ENCODE data around the gene NCOA7. TPM values are rescaled to one million over a fixed set of nuclear protein-coding genes. Genes with fewer than 3 reads are reported as not detected.

NCOA7 gene
- total RNA-seq, 6 experiments from 2014 or later = 27.1 to 29.3 (median 28.6) TPM

GRCh38 chr6:125781314-125781868 is 9.4 kb upstream of the NCOA7 start:
- peak; percentile 9 for DNase-seq
- Mint-ChIP-seq H3K4me1 (ENCODE audit: low read depth) (peaks cover 11% of the 10 kb centered on the region), H3K27me3 (ENCODE audit: insufficient read depth) (peaks cover 4% of the 10 kb centered on the region), H3K27ac (no peak overlapping the region), H3K9me3 (no peaks in the 10 kb centered on the region), H3K4me3 (no peak overlapping the region), H3K36me3 (ENCODE audit: low read depth) (no peaks in the 10 kb centered on the region)
- peak; percentile 18; the same call in 1 of the 2 replicates for TF ChIP-seq CTCF (IDR thresholded peaks at IDR 0.05)

GRCh38 chr6:125784365-125784764 is 6.4 kb upstream of the NCOA7 start:
- Mint-ChIP-seq H3K9me3 (no peaks in the 10 kb centered on the region), H3K27ac (peak overlapping the region; percentile 62), H3K36me3 (ENCODE audit: low read depth) (no peaks in the 10 kb centered on the region), H3K4me3 (no peak overlapping the region), H3K4me1 (ENCODE audit: low read depth) (peaks cover 15% of the 10 kb centered on the region), H3K27me3 (ENCODE audit: insufficient read depth) (no peaks in the 10 kb centered on the region; the same call in 1 of the 2 replicates)
- DNase-seq = peak; percentile 17
- no peak for TF ChIP-seq CTCF (IDR thresholded peaks at IDR 0.05)

- no peak overlapping the region for H3K27ac Mint-ChIP-seq
- no peak overlapping the region for H3K4me3 Mint-ChIP-seq
- no peaks in the 10 kb centered on the region for H3K36me3 Mint-ChIP-seq (ENCODE audit: low read depth)
- H3K27me3 Mint-ChIP-seq (ENCODE audit: insufficient read depth) = no peaks in the 10 kb centered on the region; the same call in 1 of the 2 replicates
- no peaks in the 10 kb centered on the region for H3K9me3 Mint-ChIP-seq
- peak; percentile 44 for DNase-seq
- peaks cover 36% of the 10 kb centered on the region for H3K4me1 Mint-ChIP-seq (ENCODE audit: low read depth)
- TF ChIP-seq CTCF (IDR thresholded peaks at IDR 0.05) = peak; percentile 63
These were observed 3.0 kb upstream of the NCOA7 start for GRCh38 chr6:125787791-125788190.

- no peak for DNase-seq
- no peak for TF ChIP-seq CTCF (IDR thresholded peaks at IDR 0.05)
- H3K4me3 Mint-ChIP-seq = peak overlapping the region; percentile 89; the same call in 1 of the 2 replicates
- H3K27me3 Mint-ChIP-seq (ENCODE audit: insufficient read depth) = no peaks in the 10 kb centered on the region; the same call in 1 of the 2 replicates
- peak overlapping the region; percentile 97 for H3K27ac Mint-ChIP-seq
- H3K36me3 Mint-ChIP-seq (ENCODE audit: low read depth) = no peaks in the 10 kb centered on the region
- H3K9me3 Mint-ChIP-seq = no peaks in the 10 kb centered on the region
- H3K4me1 Mint-ChIP-seq (ENCODE audit: low read depth) = peaks cover 46% of the 10 kb centered on the region
These were observed 1.6 kb upstream of the NCOA7 start for GRCh38 chr6:125789167-125789566.

- H3K27me3 Mint-ChIP-seq (ENCODE audit: insufficient read depth) = no peaks in the 10 kb centered on the region; the same call in 1 of the 2 replicates
- peak; percentile 26 for DNase-seq
- H3K4me3 Mint-ChIP-seq = peak overlapping the region; percentile 89
- peaks cover 46% of the 10 kb centered on the region for H3K4me1 Mint-ChIP-seq (ENCODE audit: low read depth)
- H3K36me3 Mint-ChIP-seq (ENCODE audit: low read depth) = no peaks in the 10 kb centered on the region
- H3K27ac Mint-ChIP-seq = peak overlapping the region; percentile 97
- no peaks in the 10 kb centered on the region for H3K9me3 Mint-ChIP-seq
- TF ChIP-seq CTCF (IDR thresholded peaks at IDR 0.05) = no peak
These were observed 993 bp upstream of the NCOA7 start for GRCh38 chr6:125789576-125790357.

All from HFFc6 (cell line).